Amniotic stem cell (primary cell): ENCODE results near the gene ZNF496.

ENCODE experiments used
- DNase-seq: peaks from one replicate; lab custom pipeline; 2025; lab: John Stamatoyannopoulos, UW

The ZNF496 gene

DNA sequence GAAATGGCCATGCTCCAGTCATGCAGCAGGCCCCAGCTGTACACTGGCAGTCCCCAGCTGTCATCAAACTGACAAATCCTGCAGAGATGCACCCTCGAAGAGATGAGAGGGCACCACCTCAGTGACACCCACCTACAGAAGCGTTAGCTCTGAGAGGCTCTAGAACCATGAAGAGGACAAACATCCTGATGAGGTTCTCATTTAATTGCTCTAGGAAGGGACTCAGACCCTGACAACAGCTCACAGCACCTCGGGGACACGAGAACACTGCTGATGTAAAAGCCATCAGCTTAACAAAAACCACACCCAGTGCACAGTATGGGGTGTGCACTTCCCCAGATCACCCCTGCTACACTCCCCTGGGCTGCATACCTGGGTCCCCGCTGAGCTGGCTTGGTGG lies 3.4 kb downstream of the ZNF496 start:
- no peak for DNase-seq

DNA sequence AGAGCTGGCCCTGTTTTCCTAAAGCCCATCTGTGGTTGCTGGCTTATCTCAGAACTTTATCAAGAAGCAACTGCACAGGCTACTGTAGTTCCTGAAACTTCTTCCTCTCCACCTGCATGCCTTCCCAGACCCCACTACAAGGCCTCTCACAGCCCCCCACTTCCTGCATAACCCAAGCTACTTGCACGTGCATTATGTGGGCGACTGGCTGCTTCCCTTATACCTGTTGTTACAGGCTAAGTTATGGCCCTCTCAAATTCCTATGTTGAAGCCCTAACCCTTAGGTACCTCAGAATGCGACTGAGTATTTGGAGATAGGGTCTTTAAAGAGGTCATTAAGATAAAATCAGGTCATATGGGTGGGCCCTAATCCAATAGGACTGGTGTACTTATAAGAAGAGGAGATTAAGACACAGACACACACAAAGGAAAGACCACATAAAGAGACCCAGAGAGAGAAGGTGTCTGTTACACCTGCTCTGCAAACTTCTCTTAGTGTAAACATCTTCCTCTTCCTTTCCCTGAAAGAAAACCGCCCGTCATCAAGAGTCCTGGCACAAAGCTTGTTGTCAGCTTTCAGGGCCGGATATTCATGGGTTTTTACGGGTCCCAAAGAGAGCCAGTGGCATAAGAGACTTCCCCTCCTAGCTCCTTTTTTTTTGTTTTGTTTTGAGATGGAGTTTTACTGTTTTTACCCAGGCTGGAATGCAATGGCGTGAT lies 5.1 kb downstream of the ZNF496 start:
- DNase-seq = no peak

DNA sequence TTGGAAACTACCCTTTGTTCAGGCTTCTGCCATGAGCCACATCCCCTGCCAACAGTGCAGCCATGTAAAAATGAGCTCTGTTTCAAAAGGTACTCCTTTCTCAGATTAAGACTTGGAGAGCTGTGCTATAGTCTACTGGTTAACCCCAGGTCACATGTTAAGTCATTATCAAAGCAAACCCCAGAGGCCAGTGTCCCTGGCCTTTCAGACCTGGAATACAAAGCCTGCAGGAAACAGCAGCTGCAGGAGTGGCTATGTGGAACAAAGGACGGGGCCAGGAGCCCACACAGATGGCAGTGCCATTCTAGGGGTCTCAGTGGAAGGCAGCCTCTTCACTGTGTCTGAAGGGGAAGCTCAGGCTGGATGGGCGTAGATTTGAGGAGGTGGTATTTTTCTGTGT lies 6.7 kb downstream of the ZNF496 start:
- no peak for DNase-seq

GRCh38 chr1:247324204-247324787 lies 7.4 kb downstream of the ZNF496 start:
- DNase-seq = no peak

GRCh38 chr1:247322849-247323586 lies 8.6 kb downstream of the ZNF496 start:
- DNase-seq = no peak

DNA sequence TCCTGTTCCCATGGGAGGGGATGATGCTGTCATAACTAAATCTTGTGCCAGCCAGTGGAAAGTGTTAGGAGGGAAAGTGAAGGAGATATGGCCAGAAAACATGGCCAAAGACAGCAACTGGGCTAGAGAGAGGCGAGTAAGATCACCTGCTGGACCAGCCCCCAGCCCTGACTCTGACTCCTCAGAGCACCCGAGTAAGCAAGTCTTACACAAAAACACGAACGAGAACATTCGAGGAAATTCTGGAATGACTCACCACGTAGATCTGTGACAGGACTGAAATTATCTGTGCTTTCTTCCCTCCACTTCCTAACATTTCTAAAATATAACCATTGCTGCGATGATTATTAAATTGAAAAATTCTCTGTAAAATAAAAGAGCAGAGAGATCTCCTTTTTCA lies 9.2 kb downstream of the ZNF496 start:
- no peak for DNase-seq

DNA sequence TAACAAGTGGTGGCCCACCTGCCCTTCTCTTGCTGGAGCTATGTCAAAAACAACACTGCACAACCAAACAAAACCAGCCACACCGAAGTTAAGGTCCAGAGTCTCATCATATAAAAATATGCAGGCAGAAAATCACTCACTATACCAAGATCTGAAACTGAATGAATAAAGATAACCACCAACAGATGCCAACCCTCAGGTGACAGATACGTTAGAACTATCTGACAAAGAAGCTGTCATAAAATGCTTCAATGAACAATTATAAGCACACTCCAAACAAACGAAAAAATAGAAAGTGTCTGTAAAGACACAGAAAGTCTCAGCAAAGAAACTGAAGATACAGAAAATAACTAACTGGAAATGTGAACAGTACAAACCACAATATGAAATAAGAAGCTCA lies 14.0 kb downstream of the ZNF496 start:
- DNase-seq = no peak

DNA sequence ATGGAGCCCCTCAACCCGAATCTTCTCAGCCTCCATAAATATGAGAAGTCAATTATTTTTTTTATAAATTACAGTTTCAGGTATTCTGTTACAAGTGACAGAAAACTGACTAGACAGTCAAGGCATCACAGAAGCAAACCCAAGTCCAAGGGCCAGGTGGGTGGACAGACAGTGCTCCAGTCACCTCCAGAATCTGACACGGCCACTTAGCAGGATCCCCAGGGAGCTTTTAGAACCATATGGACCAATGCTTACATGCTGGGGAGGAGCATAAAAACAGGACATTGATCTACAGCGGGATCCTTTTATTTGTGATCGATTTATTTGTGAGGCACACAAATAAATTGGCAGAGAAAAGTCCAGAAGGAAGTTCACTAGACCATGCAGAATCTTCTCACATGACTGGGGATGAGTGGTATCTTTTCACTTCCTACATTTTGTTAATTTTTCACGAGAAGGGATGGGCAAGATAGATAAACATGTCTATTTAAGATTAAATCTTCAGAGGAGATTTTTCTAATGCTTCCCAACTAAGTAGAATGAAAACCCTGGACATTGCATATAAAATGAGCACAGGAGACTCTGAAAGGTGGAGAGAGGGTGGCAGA lies 15.0 kb downstream of the ZNF496 start:
- no peak for DNase-seq

GRCh38 chr1:247304031-247304430 lies 27.6 kb downstream of the ZNF496 start:
- no peak for DNase-seq

DNA sequence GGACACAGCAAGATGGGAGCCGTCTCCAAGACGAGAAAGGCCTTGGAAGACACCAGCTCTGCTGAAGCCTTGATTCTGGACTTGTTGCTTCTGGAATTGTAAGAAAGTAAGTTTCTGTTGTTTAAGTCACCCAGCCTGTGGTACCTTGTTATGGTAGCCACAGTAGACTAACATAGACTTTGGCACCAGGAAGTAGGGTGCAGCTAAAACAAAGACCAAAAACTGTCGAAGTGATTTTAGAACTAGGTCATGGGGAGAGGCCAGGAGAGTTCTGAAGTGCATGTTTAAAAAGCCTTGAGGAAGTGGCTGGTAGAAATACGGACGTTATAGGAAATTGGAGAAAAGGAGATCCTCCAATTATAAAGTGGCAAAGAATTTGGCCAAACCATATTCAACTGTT lies 28.5 kb downstream of the ZNF496 start:
- DNase-seq = no peak

GRCh38 chr1:247301176-247301540 lies 30.5 kb downstream of the ZNF496 start:
- no peak for DNase-seq

GRCh38 chr1:247300491-247301175 lies 31.0 kb downstream of the ZNF496 start:
- no peak for DNase-seq

DNA sequence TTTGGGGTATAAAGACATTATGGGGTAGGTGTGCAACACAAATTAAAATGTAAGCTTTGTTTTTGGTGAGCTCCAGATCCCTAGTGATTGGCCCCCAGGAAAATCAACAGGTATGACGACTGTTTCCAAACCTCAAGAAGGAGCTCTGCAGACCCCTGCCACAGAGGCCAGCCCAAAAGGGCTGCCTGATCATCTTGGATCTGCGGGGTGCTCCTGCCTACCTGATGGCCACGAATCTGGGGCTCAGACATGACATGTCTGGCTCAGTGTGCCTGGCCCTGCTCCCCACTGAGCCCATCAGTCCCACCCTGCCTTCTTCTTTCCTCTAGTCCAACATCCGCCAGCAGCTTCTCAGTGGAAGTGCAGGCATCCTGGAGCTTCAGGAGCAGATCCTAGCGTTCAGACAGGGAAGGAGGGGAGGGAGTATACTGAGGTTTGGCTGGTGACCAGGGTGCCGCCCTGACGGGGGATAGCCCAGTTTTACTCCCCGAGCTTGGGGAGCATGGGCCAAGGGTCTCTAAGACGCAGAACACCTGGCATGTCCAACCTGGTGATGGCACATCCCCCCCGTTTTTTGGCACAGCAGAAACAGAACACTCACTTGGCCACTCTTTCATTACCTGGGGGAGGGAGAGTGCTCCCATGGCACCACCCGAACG lies 31.8 kb downstream of the ZNF496 start:
- DNase-seq = no peak

GRCh38 chr1:247298701-247299100 lies 33.0 kb downstream of the ZNF496 start:
- no peak for DNase-seq

DNA sequence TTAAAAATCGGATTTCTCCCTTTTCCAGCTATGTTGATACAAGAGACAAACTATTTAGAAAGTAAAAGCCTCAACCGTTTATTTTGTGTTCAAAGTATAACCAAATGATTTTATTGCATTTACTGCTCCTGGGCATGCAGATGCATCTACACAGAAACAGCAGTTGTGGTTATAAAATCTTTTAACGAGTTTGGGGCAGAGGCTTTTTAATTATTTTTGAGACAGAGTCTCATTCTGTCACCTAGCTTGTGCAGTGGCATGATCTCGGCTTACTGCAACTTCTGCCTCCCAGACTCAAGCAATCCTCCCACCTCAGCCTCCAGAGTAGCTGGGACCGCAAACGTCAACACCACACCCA lies 33.6 kb downstream of the ZNF496 start:
- no peak for DNase-seq

DNA sequence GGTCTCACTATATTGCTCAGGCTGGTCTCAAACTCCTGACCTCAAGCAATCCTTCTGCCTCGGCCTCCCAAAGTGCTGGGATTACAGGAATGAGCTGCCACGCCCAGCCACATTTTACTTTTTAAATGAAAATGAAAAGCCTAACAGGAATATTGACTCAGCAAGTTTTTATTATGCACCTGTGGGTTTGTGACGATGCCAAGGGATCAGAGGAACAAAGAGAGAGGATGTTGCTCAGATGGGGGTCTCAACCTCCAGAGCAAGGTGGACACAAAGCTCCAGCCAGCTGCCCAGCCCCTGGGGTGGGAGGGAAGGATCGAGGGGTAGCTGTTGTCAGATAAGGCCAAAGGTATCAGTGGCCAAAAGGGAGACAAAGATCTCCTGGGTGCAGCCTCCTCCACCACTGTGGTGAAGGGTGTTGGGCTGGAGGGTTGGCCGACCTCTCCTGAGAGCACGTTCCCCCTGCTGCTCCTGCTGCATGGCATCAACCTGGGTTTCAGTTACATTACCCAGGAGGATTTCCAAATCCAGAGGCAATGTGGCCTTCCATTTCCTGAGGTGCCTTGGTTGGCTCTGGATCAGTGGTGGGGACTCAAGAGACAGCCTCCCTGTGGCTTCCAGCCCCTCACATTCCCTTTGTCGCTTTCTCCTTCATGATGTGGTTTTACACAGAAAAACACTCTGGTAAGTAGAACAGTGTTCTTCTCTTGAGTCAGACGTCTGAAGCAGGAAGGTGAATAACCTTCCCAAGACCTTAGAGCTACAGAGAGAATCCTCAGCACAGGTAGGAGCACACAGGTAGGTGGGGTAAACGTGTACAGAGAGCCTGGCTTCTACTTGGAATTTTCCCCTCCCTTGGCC lies 34.2 kb downstream of the ZNF496 start:
- no peak for DNase-seq

DNA sequence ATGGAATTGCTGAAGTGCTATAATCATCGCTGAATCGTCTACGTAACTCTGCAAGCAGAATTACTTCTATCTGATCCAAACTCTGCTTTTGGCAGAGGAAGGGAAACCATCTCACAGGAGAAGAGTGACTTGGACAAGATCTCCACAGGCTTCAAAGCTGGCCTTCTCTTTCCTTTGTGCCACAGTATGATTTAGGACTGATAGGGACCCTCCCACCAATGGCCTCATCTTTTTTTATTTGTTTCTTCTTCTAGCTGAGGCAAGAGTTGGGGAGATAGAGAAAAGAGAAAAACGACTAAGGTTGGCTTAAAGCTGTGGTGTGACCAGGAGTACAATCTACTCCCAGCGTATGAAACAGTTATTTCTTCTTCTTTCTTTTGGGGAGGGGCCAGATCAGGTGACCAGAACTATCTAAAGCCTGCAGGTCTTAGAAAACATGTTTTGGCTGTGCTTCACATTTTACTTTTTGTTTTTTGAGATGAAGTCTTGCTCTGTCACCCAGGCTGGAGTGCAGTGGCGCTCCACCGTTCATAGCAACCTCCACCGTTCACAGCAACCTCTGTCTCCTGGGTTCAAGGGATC lies 35.0 kb downstream of the ZNF496 start:
- DNase-seq = no peak

DNA sequence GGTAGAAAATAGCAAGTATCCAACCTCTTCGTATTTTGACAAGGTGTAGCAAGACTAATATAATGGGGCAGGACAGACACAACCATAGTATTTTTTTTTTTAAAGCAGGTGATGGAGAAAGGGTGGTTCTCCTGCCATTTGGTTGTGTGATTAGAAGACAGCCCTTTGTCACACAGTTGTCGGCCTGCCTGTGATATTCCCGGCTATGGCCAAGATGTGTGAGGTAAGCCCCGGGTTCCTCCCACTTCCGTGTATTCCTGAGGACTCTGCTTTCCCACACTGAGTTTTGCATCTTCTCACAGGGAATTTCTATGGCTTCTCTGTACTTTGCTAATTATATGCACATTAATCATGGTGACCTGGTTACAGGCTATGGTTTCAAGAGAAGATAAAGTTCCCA lies 35.9 kb downstream of the ZNF496 start:
- no peak for DNase-seq

- DNase-seq = no peak
Measured at GRCh38 chr1:247295274-247295684, 36.4 kb downstream of the ZNF496 start.

GRCh38 chr1:247294282-247294681 lies 37.4 kb downstream of the ZNF496 start:
- no peak for DNase-seq

- no peak for DNase-seq
Measured at GRCh38 chr1:247293047-247293446, 38.6 kb downstream of the ZNF496 start.
